ENCODE measurements around the gene AMN1. TPM values are rescaled to one million over a fixed set of nuclear protein-coding genes. Genes with fewer than 3 reads are reported as not detected.

The AMN1 gene
- total and polyA plus RNA-seq, 2 donors (not counting 1 experiment from before 2014, with no cell fraction given) = 9.1 to 10.4 TPM

DNA sequence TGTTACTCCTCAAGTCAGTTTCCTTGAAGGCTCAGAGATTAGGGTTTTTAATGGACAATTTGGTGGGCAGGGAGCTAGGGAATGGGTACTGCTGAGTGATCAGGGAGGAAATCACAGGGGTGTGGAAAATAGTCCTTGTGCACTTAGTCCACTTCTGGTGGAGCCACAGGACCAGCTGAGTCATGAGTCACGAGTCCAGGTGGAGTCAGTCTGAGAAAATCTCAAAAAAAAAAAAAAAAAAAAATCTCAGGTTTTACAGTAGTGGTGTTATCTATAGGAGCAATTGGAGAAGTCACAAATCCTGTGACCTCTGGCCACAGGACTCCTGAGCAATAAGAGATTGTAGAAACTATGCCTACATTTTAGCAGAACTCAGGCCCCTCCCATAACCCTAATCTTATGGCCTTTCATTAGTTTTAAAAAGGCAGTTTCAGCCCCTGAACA is 28.2 kb upstream of the AMN1 start:
- Histone ChIP-seq H3K4me3 (replicated peaks in 1 of 4; ENCODE audit: control extremely low read depth in 1 of 4, insufficient read depth in 1 of 4, low read depth in 3 of 4, low read length in 4 of 4) (no peak overlapping the region), H3K27me3 (ENCODE audit: control insufficient read depth, insufficient read depth, low read length) (no peaks in the 10 kb centered on the region), H4K20me1 (ENCODE audit: control insufficient read depth, extremely low read depth, insufficient read depth, low read length) (no peaks in the 10 kb centered on the region), H3K4me1 (ENCODE audit: control insufficient read depth, extremely low read depth, insufficient read depth, low read length) (no peaks in the 10 kb centered on the region), H3K4me2 (ENCODE audit: extremely low read depth, insufficient read depth, low read length) (no peak overlapping the region), H2AFZ (ENCODE audit: low read length) (no peak overlapping the region), H3K9me3 (ENCODE audit: control insufficient read depth, insufficient read depth, low read depth, low read length) (no peaks in the 10 kb centered on the region), H3K79me2 (ENCODE audit: control insufficient read depth, insufficient read depth, low read length) (no peaks in the 10 kb centered on the region), H3K27ac (ENCODE audit: insufficient read depth, low read length) (no peak overlapping the region), H3K9ac (ENCODE audit: insufficient read depth, low read length) (no peak overlapping the region), H3K36me3 (ENCODE audit: control insufficient read depth, insufficient read depth, low read length) (no peaks in the 10 kb centered on the region)
- TF ChIP-seq, protein P1, sequence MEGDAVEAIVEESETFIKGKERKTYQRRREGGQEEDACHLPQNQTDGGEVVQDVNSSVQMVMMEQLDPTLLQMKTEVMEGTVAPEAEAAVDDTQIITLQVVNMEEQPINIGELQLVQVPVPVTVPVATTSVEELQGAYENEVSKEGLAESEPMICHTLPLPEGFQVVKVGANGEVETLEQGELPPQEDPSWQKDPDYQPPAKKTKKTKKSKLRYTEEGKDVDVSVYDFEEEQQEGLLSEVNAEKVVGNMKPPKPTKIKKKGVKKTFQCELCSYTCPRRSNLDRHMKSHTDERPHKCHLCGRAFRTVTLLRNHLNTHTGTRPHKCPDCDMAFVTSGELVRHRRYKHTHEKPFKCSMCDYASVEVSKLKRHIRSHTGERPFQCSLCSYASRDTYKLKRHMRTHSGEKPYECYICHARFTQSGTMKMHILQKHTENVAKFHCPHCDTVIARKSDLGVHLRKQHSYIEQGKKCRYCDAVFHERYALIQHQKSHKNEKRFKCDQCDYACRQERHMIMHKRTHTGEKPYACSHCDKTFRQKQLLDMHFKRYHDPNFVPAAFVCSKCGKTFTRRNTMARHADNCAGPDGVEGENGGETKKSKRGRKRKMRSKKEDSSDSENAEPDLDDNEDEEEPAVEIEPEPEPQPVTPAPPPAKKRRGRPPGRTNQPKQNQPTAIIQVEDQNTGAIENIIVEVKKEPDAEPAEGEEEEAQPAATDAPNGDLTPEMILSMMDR (conservative IDR thresholded peaks at IDR 0.05 in 1 of 2, IDR thresholded peaks at IDR 0.05 in 1 of 2; ENCODE audit: low read depth in 1 of 2, low read length in 2 of 2) = no peak
- no peak for TF ChIP-seq EZH2 (IDR thresholded peaks at IDR 0.05; ENCODE audit: low read length, missing control alignments)
- DNase-seq (ENCODE audit: low read depth in 2 of 2) = peak; percentile 23 to 74

DNA sequence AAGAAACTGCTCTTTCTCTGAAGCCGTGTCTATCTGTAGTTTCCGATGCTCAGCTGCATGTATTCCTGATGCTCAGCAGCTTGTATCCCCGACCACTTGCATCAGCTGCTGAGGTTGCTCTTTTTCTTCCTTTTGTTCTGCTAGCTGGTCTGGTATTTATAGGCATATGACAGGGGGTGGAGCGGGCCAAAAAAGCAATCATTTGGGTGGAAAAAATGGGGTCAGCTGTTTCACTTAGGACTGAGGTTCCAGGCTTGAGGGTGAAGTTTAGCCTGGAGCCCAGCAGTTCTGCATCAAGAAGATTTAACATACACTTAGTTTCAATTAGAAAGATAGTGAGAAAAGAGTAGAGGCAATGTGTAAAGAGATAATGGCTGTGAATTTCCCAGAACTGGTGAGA is 23.6 kb upstream of the AMN1 start:
- H3K27ac ChIP-seq (ENCODE audit: insufficient read depth, low read length) = no peak overlapping the region
- TF ChIP-seq EZH2 (IDR thresholded peaks at IDR 0.05; ENCODE audit: low read length, missing control alignments) = no peak
- TF ChIP-seq, protein P1 (conservative IDR thresholded peaks at IDR 0.05 in 1 of 2, IDR thresholded peaks at IDR 0.05 in 1 of 2; ENCODE audit: low read depth in 1 of 2, low read length in 2 of 2) = no peak
- no peak overlapping the region for H3K4me3 ChIP-seq (replicated peaks in 1 of 4; ENCODE audit: control extremely low read depth in 1 of 4, insufficient read depth in 1 of 4, low read depth in 3 of 4, low read length in 4 of 4)
- H3K27me3 ChIP-seq (ENCODE audit: control insufficient read depth, insufficient read depth, low read length) = no peaks in the 10 kb centered on the region
- H3K9ac ChIP-seq (ENCODE audit: insufficient read depth, low read length) = no peak overlapping the region
- H2AFZ ChIP-seq (ENCODE audit: low read length) = no peak overlapping the region
- H4K20me1 ChIP-seq (ENCODE audit: control insufficient read depth, extremely low read depth, insufficient read depth, low read length) = no peaks in the 10 kb centered on the region
- no peak for DNase-seq (ENCODE audit: low read depth in 2 of 2)
- H3K9me3 ChIP-seq (ENCODE audit: control insufficient read depth, insufficient read depth, low read depth, low read length) = no peaks in the 10 kb centered on the region
- H3K79me2 ChIP-seq (ENCODE audit: control insufficient read depth, insufficient read depth, low read length) = no peaks in the 10 kb centered on the region
- H3K4me2 ChIP-seq (ENCODE audit: extremely low read depth, insufficient read depth, low read length) = no peak overlapping the region
- peaks cover 2% of the 10 kb centered on the region for H3K4me1 ChIP-seq (ENCODE audit: control insufficient read depth, extremely low read depth, insufficient read depth, low read length)
- no peaks in the 10 kb centered on the region for H3K36me3 ChIP-seq (ENCODE audit: control insufficient read depth, insufficient read depth, low read length)

DNA sequence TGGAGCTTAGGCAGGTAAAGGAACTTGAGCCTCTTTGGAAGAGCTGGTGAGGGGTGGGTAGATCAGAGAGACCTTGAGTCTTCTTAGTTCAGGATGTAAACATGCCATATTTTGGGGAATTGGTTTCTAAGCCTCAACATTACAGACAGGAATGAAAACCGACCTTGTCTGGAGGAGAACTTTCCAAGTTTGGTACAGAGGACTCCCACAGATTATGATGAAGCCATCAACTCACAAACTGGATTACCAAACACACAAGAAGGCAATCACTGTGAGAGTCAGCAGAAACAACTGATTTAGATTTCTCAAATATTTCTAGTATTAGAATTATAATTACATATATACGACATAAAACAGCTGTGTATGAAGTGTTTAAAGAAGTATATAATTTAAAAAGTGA is 22.3 kb upstream of the AMN1 start:
- no peak for TF ChIP-seq EZH2 (IDR thresholded peaks at IDR 0.05; ENCODE audit: low read length, missing control alignments)
- TF ChIP-seq, protein P1 (conservative IDR thresholded peaks at IDR 0.05 in 1 of 2, IDR thresholded peaks at IDR 0.05 in 1 of 2; ENCODE audit: low read depth in 1 of 2, low read length in 2 of 2) = no peak
- Histone ChIP-seq H3K9me3 (ENCODE audit: control insufficient read depth, insufficient read depth, low read depth, low read length) (no peaks in the 10 kb centered on the region), H4K20me1 (ENCODE audit: control insufficient read depth, extremely low read depth, insufficient read depth, low read length) (no peaks in the 10 kb centered on the region), H3K79me2 (ENCODE audit: control insufficient read depth, insufficient read depth, low read length) (no peaks in the 10 kb centered on the region), H3K4me3 (replicated peaks in 1 of 4; ENCODE audit: control extremely low read depth in 1 of 4, insufficient read depth in 1 of 4, low read depth in 3 of 4, low read length in 4 of 4) (no peak overlapping the region), H2AFZ (ENCODE audit: low read length) (no peak overlapping the region), H3K27me3 (ENCODE audit: control insufficient read depth, insufficient read depth, low read length) (no peaks in the 10 kb centered on the region), H3K27ac (ENCODE audit: insufficient read depth, low read length) (no peak overlapping the region), H3K4me1 (ENCODE audit: control insufficient read depth, extremely low read depth, insufficient read depth, low read length) (peaks cover 2% of the 10 kb centered on the region), H3K9ac (ENCODE audit: insufficient read depth, low read length) (no peak overlapping the region), H3K4me2 (ENCODE audit: extremely low read depth, insufficient read depth, low read length) (no peak overlapping the region), H3K36me3 (ENCODE audit: control insufficient read depth, insufficient read depth, low read length) (no peaks in the 10 kb centered on the region)
- DNase-seq (ENCODE audit: low read depth in 2 of 2) = no peak
